Activated CD4-positive, CD25-positive, alpha-beta regulatory T cell treated with anti-CD3 and anti-CD28 coated beads, Interleukin-2, amount 50 U/mL, for 72 hours (primary cell): ENCODE data around the gene RIOX2.
"Not testable (repeated sequence)": the region's sequence is repeated elsewhere in the genome, so short reads cannot be mapped to it uniquely, and the experiment has no call there.

Experiments used
- DNase-seq: peaks from one replicate; pipeline ENCODE4 v3.0.0; 2021

Gene RIOX2

DNA sequence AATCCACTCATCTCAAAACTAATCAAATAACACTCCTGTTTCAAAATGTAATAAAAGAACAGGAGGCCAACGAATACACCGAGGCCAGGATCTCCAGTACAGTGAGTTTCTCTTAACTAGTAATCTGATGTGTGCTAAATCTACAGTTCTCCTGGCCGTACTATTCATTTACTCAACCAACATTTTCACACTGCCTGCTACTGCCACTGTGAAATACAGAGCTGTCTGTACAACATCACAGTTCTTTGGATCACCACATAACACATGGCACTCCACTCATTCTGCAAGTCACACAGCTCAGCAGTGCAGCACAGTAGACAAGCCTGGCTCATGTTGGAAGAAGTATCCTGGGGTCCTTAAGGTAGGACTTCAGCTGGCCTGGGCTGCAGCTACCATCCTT, 21.9 kb downstream of the RIOX2 start:
- no peak for DNase-seq

GRCh38 chr3:97949743-97950142, 22.5 kb downstream of the RIOX2 start:
- no peak for DNase-seq

DNA sequence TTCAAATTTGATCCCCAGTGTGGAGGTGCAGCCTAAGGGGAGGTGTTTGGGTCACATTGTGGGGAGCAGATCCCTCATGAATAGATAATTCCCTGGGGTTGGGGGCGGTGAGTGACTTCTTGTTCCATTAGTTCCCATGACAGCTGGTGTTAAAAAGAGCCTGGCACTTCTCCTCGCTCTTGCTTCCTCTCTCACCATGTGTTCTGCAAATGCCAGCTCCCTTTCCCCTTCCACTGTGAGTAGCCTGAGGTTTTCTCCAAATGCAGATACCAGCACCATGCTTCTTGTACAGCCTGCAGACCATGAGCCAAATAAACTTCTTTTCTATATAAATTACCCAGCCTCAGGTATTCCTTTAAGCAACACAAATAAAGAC, 23.1 kb downstream of the RIOX2 start:
- DNase-seq = no peak

GRCh38 chr3:97948351-97949109, 23.7 kb downstream of the RIOX2 start:
- DNase-seq = no peak

DNA sequence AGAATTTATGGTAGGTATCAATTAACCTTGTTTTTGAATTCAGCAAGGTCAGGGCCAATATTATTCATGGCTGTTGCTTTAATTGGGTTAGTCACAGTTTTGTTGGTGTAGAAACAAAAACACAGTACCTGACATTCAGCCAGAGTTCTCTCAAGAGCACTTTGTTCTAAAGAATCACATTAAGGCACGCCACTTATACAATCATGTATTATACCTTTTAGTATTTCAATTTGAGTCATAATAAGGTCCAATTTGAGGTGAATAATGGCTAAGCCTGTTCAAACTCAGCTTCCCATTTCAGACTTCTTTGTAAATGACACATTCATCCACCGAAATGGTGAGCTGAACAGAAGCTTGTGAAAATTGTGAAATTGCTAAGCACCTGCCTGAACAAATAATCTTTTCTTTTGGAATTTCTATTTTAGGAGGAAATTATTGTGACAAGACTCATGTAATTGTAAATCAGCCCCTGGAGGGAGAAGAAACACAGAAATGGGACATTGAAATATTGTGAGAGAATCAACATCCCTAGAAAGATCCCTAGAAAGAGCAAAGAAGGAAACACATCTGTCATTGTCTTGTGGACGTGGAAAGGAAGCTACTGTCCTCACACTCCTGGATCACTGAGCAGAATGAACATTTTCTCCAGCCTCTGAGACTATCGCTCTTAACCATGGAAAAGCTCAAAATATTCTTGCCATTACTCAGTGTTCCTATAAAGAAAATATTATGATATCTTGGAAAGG, 29.3 kb downstream of the RIOX2 start:
- no peak for DNase-seq

DNA sequence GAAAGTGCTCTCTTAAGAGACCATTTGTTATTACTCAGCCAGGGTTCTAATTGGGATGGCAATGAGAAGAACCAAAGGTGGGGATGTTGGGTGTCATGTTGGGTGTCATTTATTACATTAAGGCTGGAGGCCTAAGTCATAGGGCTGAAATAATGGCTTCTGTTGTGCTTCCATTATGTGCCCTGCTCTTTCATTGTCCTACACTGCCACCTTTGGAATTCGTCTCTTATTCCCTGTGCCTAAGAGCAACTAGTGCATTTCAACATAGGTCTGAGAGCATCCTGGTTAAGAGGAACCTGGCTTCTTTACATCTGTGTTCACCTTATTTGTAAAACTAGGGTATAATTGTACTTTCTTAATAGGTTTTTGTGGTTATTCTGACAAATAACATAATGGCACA, 32.2 kb downstream of the RIOX2 start:
- no peak for DNase-seq

DNA sequence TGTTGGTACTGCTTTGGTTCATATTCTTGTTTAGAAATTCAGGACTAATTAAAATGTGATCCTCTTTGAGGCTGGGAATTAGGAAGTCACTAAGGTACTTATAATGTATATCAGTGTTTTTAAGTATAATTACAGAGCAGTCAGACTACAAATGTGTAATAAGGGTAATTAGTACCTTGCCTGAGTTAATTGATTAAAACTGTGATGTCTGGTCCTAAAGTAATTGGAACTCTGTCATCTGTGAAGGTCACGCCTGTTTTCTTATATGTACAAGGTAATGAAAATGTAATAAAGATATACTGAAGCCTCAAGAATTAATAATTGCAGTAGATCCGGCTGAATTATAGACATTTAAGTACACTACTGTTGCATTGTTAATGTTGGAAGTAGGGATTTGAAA, 32.8 kb downstream of the RIOX2 start:
- no peak for DNase-seq

DNA sequence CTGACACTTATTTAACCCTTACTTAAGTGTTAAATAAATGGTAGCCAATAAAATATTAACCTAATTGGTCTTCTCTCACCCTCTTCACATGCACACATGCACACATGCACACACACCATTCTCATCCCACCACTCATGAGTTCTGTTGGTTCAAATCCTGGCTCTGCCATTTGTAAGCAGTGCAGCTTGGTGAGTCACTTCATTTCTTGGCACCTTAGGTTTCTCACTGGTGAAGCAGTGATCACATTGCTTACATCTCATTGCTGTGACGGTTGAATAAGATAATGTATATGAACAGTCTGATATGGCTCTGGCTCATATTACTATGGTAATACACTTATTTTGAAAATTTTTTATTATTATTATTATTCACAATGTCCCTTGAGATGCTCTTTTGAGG, 33.8 kb downstream of the RIOX2 start:
- DNase-seq = no peak

DNA sequence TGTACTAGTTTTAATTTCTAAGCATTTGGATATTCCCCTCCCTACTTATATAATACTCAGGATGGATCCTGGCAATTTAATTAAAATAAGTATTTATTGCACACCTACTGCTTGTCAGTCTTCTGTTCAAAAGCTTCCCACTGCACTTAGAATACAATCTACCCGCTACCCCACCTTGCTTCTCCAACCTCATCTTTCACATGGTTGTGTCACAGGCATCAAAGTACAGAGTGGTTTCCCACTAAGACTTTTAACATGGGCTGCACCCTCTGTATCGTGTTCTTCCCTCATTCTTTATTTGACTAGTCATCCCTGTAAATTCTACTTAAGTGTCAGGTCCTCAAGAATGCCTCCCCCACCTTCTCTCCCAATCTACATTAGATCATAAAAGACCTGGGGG, 35.0 kb downstream of the RIOX2 start:
- no peak for DNase-seq

- DNase-seq = no peak
Observed at GRCh38 chr3:97935842-97936241, 36.4 kb downstream of the RIOX2 start.

DNA sequence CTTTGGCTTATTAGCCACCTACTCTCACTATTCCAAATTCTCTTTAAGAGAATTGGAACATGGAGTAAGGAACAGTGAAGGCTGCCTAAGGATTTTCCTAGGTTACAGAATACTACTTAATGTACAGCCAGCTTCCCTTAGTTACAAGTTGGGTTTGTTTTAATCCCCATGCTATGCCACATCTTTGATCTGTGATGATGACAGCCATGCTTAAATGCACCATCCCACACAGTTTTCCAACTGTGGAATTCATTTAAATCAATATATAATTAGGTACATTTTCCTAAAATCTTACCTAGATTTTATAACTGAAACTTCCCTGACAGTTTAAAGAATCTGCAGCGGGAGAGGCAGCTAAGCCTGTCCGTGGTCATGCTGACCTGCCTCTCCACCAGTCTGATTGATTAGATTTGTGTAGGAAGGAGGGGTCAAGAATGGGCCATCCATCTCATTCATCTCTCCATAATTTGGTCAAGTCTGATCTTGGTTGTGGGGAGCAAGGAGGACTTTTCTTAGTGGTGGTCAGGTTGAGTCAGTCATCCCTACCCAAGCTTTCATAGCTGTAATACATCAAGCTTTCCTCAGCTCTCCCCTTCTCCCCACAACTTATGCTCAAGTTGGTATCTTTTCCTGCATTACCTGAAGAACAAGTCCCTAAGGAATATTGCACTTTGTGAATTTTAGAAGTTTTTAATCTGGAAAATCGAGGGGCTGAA, 37.1 kb downstream of the RIOX2 start:
- DNase-seq = no peak

- DNase-seq = no peak
Observed at GRCh38 chr3:97932387-97932801, 39.8 kb downstream of the RIOX2 start.

DNA sequence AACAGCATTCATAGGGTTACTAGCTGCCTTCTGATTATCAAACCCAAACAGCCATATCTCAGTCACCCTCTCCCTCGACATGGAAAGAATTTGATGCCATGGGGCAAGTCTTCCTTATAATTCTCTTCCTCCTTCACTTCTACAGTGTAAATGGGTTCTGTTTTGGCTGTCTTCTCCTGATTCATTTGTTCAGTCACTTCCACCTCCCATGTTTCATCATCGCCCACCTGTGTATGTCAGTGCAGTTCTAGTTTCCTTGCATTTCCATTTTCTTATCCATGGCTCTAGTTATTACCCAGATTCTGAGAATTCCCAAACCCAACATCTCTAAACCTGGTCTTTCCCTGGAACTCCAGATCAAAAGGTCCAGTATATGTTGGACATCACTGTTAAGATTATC, 41.0 kb downstream of the RIOX2 start:
- DNase-seq = no peak

DNA sequence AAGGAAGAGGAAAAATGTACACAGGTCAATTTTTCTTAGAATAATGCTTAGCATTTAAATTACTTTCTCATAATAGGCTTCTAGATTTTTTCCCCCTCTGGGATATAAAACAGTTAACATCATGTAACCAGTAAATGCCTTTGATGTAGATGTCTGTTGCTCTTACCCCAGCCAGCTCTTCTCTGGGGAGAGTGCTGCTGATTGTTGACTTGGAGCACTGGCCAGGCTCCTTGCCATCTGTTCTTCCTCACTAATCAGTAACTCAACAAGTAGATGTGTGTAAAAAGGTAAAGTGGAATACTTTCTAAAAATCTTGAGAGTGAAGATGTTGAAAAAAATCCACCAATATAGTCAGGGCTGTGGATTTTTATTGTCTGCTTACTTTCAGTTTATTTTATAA, 42.2 kb downstream of the RIOX2 start:
- DNase-seq = no peak

- no peak for DNase-seq
Observed at GRCh38 chr3:97928986-97929385, 43.2 kb downstream of the RIOX2 start.

GRCh38 chr3:97927704-97928103, 44.5 kb downstream of the RIOX2 start:
- no peak for DNase-seq

GRCh38 chr3:97917813-97918536, 54.3 kb downstream of the RIOX2 start:
- DNase-seq = no peak

- no peak for DNase-seq
Observed at GRCh38 chr3:97916576-97916975, 55.7 kb downstream of the RIOX2 start.

GRCh38 chr3:97914388-97914787, 57.8 kb downstream of the RIOX2 start:
- no peak for DNase-seq

DNA sequence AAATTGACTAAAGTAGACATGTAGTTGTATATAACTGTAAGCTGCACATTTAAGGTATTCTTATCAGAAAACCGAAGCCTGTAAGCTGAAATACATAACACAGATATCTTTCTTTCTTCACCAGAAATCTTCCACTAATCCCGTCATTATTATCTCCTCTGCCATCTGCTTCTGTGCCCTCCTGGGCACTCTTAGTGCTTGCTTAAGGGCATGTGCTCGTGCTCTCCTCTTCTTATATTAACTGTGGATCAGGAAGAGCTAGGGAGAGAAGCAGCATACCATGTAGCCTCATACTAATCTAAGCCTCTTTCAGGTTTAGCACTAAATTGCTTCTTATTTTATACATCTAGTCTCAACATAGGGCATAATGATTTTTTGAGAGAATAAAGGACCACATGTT, 60.8 kb downstream of the RIOX2 start:
- DNase-seq = no peak

- no peak for DNase-seq
Observed at GRCh38 chr3:97910931-97911351, 61.3 kb downstream of the RIOX2 start.

DNA sequence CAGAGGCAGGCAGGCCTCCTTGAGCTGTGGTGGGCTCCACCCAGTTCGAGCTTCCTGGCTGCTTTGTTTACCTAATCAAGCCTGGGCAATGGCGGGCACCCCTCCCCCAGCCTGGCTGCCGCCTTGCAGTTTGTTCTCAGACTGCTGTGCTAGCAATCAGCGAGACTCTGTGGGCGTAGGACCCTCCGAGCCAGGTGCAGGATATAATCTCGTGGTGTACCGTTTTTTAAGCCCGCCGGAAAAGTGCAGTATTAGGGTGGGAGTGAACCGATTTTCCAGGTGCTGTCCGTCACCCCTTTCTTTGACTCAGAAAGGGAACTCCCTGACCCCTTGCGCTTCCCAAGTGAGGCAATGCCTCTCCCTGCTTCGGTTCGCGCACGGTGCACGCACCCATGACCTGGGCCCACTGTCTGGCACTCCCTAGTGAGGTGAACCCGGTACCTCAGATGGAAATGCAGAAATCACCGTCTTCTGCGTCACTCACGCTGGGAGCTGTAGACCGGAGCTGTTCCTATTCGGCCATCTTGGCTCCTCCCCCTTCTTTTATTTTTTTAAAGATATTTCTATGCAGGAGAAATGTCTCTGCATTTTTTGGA, 61.9 kb downstream of the RIOX2 start:
- peak; percentile 31 for DNase-seq

GRCh38 chr3:97909830-97910229, 62.4 kb downstream of the RIOX2 start:
- DNase-seq = not testable (repeated sequence)
